WI38 (cell line): ENCODE results near the gene TRRAP.

Experiments used
- H3K4me3 ChIP-seq: 2 replicates; pipeline ENCODE4 v1.5.1; 2011; ENCODE audit warnings: low read depth, mild to moderate bottlenecking, control low read depth, low read length
- TF ChIP-seq, protein P1 (sequence below): IDR thresholded peaks from 2 replicates; pipeline ENCODE4 v1.5.1; 2012; ENCODE audit warnings: low read depth, mild to moderate bottlenecking, control low read depth, low read length

The TRRAP gene

DNA sequence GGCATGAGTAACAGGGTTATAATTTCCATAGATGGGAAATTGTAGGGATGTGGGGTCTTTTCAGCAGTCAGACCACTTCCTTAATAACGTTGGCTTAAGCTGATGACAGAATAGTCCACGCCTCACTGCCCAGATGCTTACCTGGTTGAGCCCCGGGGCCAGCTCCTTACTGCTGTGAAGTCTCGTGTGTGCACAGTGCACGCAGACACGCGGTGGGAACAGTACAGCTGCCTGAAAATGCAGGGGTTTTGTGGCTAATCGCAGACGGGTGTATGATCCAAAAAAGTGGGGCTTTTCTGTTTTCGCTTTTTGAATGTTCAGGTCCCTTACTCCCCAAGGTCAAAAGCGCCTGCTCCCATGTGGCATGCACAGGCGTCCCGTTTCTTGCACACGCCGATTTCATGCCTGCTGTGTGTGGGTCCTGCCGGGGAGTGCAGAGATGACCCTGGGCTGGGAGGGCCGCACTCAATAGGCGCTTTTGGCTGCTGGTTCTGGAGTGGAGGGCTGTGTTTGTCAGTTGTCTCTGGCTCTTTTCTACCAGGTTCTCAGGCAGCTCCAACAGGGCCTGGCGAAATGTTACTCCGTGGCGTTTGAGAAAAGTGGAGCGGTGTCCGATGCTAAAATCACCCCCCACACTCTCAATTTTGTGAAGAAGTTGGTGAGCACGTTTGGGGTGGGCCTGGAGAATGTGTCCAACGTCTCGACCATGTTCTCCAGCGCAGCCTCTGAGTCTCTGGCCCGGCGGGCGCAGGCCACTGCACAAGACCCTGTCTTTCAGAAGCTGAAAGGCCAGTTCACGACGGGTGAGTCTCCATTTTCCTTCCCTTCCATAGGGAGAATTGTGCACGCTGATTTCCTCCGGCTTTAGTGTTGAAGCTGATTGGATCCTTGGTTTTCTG, 116.0 kb downstream of the TRRAP start:
- TF ChIP-seq, protein P1, sequence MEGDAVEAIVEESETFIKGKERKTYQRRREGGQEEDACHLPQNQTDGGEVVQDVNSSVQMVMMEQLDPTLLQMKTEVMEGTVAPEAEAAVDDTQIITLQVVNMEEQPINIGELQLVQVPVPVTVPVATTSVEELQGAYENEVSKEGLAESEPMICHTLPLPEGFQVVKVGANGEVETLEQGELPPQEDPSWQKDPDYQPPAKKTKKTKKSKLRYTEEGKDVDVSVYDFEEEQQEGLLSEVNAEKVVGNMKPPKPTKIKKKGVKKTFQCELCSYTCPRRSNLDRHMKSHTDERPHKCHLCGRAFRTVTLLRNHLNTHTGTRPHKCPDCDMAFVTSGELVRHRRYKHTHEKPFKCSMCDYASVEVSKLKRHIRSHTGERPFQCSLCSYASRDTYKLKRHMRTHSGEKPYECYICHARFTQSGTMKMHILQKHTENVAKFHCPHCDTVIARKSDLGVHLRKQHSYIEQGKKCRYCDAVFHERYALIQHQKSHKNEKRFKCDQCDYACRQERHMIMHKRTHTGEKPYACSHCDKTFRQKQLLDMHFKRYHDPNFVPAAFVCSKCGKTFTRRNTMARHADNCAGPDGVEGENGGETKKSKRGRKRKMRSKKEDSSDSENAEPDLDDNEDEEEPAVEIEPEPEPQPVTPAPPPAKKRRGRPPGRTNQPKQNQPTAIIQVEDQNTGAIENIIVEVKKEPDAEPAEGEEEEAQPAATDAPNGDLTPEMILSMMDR: no peak
- H3K4me3 ChIP-seq: no peak overlapping the region

DNA sequence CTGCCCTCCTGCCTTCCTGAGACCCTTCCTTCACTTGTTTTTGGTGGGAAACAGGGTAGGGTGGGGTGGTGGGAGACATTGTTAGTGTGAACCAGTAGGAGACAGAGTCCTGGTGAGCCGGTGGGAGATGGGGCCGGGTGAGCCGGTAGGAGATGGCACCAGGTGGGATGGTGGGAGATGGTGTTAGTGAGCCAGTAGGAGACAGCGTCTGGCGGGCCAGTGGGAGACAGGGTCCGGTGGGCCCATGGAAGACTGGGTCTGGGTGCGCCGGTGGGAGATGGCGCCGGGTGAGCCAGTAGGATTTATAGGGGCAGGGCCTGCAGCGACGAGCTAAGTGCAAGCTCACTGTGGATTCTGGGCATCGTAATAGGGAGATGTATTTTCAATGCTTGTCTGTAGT, 116.8 kb downstream of the TRRAP start:
- H3K4me3 ChIP-seq: no peak overlapping the region
- TF ChIP-seq, protein P1: no peak

DNA sequence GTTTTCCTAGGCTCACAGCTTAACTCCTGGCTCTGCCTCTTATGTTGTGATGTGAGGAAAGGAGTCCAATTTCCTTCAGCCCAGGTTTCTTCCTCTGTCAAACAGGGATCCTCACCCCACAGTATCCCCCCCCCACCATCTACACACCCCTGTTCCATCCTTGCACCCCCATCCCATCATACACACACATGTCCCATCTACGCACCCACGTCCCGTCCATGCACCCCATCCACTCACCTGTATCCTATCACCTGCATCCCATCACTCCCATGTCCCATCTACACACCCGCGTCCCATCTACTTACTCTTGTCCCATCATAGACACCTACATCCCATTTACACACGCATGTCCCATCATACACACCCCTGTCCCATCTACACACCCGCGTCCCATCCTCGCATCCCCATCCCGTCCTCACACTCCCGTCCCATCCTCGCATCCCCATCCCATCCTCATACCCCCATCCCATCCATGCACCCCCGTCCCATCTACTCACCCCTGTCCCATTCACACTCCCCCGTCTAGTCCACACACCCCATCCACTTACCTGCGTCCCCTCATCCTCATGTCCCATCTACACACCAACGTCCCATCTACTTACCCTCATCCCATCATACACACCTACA, 117.3 kb downstream of the TRRAP start:
- TF ChIP-seq, protein P1: no peak
- no peak overlapping the region for H3K4me3 ChIP-seq

DNA sequence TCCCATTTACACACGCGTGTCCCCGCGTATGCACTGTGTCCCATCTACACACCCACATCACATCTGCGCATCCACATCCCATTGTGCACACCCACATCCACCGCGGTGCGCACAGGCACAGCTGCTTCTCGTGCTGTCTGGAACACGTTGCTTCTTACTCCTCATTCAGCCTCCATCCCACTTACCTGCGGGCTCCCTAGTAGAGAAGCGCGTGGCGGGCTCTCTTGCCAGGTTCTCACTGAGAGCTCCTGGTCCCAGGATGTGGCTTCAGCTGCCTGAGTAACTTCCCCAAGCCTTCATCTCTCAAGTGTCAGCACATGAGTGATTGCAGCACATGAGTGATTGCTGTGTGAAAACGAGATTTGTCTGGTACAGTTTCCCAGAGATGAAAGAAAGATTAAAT, 117.8 kb downstream of the TRRAP start:
- no peak overlapping the region for H3K4me3 ChIP-seq
- TF ChIP-seq, protein P1: no peak

DNA sequence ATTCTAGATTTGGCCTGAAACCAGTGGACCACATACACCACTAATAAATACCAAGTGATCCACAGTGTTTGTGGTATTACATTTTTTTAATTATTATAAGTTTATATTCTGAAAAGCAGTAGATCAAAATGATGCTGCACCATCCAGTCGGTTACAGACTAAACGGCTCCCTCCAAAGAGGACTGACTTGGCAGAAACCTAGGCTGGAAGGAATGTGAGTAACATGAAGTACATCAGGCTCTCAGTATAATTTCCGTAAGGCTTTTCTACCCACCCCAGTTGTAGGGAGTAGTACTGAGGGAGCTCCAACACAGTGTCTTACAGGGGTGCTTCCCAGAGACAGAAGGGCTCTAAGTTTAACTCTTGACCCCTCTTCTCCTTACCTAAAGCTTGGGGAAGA, 119.5 kb downstream of the TRRAP start:
- no peak overlapping the region for H3K4me3 ChIP-seq
- TF ChIP-seq, protein P1: no peak

DNA sequence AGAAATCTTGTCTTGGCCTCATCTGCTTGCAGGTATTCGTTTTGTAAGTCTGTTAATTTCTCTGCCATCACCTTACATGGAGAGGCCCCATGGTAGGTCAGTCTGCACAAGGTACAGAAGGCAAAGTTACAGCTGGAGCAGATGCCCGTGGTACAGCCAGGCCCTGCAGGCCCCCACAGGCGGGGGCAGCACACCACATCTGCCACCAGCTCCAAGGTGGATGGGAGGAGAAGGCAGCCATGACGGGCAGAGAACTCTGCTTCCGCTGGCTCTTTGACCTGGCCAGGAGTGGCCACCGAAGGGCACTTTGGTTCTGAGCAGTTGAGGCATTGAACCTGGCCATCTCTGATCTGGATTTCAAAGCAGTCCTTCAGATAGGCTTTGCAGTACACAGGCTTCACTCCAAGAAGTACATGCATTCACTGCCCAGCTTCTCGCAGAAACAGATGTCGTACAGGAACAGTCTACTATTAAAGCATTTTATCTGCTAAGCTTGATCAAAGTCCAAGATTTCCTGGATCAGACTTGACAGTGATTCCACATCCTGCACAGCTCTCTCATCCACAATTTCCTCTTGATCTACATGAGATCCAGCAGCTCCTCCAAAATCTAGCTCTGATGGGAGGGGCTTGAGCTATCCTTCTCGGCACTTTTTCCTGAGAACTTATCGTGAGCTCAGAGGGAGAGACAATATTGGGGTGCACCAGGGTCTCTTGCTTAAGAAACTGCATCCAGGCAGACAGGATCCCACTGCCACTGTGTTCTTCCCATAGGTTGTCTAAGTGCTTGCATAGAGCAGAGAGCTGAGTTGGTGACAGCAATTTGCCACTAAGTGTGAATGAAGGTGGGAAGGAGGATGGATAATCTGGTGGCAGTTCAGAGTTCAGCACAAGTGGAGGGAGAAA, 120.7 kb downstream of the TRRAP start:
- TF ChIP-seq, protein P1: no peak

More for the DNA sequence above, 120.7 kb downstream of the TRRAP start:
- H3K4me3 ChIP-seq: no peak overlapping the region
